Mammary microvascular endothelial cell (primary cell): Measurements from ENCODE around the gene AIMP1. TPM values are rescaled to one million over a fixed set of nuclear protein-coding genes. Genes with fewer than 3 reads are reported as not detected.

Experiments used
- total RNA-seq: library from RNA; depleted of rRNA; stranded (reverse); fragments of >200 nt; gene quantifications from 2 replicates; pipeline ENCODE4 v1.2.3, GENCODE V29; 2015

The AIMP1 gene
- 29.9 and 30.2 TPM in 2 replicates for total RNA-seq

GRCh38 chr4:106315968-106316772, at the start of gene AIMP1, which contains the start of gene TBCK:
Gene AIMP1 (plus strand): TSS chr4:106316550. CDS start chr4:106325010, 8,460 bp downstream.
Gene TBCK (minus strand): TSS chr4:106316209. CDS start chr4:106308960, 7,249 bp downstream.

GRCh38 chr4:106368678-106369077, 52.3 kb downstream of the AIMP1 start, which contains the start of gene GIMD1:
Gene GIMD1 (minus strand): TSS chr4:106368778. CDS start chr4:106367435, 1,343 bp downstream.

Other genes starting within 250 kb of the AIMP1 start
- gene TBCK, start 341 bp upstream of the AIMP1 start, total RNA-seq = 12.1 and 12.9 TPM in 2 replicates
- not detected in 2 replicates for gene GIMD1, start 52.2 kb downstream of the AIMP1 start, total RNA-seq